Stimulated activated CD4-positive, alpha-beta T cell treated with anti-CD3 and anti-CD28 coated beads, Interleukin-1b, Interleukin-23, amount 100 ng/mL, for 4 hours (primary cell): ENCODE measurements around the gene SNPH.

Experiments used
- DNase-seq, 2 donors: peaks; one replicate each; pipeline ENCODE4 v3.0.0-alpha.2; 2020; ENCODE audit warnings: low read depth in 2 of 2

SNPH gene

DNA sequence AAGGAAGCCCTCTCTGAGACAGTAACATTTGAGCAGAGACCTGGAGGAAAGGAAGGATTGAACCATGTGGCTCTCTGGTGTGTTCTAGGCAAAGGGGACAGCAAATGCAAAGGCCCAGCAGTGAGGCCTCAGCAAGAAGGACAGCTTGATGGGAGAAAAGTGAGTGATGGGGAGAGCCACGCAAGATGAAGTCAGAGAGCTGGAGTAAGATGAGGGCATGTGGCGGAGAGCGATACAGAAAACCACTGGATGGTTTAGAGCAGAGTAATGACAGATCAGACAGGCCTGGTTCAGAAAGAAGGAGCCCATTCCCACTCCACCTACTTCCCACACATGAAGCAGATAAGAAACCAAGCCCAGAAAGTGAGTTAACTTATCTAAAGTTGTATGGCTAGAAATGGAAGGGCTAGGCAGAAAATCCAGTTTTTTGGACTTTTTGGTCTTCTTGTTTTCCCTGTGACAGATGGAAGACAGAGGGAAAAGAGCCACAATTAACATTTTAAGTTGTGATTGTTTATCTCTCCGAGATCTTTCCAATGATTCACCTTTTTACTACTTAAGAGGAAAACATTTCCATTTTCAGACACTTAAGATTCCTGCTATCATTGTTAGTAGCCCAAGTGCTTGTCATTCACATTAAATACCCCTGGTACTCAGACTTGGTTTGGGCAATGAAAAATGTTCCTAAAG, 723 bp upstream of the SNPH start:
- DNase-seq = no peak

DNA sequence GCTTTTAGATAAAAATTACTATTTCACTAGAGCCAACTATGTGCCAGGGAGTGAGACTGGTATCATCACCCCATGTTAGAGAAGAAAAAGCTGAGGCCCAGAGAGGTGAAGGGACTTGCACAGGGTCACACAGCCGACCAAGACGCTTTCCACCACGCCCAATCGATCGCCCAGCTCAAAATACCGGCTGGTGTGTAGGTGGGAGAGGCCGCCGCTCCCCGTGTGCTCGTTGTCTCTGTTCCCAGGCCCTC, 253 bp upstream of the SNPH start:
- no peak for DNase-seq

DNA sequence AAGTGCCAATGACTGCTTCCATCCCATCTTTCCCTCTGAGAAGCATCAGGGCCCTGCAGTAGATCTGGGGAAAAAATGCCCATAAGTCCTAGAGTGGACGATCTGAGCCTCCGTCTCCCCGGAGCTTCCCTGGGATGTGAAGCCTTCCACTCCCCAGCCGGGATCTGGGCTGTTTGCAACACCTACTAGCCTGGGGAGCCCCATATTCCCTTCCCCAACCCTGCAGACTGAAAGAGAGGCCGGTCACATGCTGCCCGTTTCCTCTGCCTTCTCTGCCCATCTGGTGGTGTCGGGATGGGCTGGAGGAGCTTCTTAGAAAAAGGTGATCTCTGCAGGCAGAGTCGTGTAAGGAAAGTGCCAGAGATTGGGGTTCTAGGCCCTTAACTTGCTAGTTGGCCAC, 1.1 kb downstream of the SNPH start:
- DNase-seq = no peak

DNA sequence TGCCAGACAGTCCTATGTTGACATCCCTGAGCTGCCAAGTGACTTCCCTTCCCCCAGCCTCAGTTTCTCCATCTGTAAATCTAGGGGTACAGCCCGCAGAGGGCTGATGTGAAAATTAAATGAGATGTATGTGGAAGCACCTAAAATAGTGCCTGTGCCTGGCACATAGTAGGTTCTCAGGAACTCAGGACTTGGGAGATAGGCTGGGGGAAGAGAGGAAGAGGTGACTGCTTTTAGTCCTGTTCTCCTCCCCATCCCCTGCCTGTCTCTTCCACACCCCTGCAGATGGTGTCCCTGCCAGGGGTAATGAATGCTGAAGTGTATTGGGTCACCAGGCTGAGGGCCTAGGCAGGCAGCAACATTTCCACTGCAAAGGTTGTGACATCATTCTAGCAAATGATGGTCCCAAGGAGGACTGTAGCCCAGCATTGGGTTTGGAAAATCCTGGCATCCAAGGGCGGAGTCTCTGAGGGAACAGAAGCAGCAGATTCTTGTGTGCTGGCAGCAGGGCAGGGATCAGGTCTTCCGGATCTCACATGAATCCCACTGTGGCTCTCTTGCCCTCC, 1.8 kb downstream of the SNPH start:
- DNase-seq = no peak

DNA sequence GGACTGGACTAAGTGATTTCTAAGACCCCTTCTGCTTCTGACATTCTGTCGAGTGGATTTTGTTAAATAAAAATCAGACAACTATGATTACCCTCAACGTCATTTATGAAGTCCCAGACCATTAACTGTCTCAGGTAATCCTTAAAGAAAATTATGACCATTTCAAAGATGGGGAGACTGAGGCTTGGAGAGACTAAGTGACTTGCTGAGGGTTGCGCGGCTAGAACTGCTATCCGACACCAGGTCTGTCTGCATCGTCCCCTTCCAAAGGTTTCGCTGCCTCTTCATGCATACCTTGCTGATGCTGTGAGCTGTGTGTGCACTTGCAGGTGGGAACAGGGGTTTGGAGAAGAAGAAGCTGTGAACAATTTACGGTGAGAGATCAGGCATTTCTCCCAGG, 3.1 kb downstream of the SNPH start:
- no peak for DNase-seq

DNA sequence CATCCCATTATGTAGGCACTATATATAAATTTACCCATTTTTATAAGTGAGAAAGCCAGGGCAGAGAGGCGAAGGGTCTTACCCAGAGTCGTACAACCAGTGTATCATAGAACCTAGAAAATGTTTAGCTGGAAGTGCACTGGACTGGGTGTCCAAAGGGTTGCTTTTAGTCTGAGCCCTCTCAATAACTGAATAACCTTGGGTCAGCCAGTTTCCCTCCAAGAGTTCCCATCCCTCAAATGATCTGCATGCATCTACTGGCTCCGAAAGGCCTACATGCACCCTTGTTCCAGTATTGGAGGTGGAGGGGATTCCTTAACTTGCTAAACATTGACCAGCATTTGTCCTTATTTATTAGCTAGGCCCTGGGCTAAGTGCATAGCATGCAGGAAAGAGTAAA, 3.8 kb downstream of the SNPH start:
- no peak for DNase-seq

DNA sequence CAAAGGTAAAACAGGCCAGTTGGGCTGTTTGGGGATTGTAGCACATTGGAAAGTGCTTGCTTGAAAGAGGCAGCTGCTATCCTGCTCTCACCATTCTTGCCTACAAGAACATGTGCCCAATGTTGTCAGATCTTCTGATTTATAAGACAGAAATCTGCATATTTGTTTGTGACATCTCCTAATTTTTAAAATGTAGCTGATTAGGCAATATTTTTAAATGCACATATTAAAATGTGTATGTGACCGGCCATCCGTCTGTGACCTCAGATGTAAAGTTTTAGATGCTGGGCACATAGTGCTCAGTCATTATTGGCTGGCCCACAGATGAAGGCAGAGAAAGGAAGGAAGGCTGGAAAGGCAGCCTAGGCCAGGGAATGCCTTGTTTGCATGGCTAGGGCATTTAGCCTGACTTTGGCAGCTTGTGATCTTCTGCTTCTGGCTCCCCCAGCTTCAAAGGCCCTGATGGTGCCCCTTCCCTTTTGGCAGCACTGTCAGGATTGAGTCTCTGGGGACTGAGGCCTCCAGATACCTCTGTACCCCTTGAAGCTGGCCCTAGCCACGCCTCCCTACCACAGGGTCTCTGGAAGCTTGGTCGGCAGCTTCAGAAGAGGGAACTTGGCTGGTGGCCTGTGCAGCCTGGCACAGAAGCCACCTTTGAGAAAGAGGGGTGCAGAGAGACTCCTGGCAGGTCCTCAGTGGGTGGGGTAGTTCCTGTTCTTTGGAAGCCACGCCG, 6.4 kb downstream of the SNPH start:
- no peak for DNase-seq

DNA sequence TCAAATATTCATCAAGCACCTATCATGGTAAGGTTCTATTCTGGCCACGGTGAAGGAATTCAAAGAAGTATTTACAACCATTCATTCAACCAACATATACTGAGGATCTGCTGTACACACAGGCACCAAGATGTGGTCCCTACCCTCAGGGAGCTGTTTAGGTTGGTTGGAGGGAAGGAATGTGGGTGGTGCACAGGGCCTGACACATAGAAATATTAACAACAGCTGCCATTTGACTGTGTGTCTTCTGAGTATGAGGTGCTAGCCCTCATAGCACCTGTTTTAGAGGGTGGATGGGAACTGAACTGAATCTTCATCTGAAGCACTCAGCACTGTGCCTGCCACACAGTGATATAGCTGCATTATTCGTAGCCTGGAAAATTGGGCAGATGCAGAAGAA, 7.3 kb downstream of the SNPH start:
- no peak for DNase-seq

DNA sequence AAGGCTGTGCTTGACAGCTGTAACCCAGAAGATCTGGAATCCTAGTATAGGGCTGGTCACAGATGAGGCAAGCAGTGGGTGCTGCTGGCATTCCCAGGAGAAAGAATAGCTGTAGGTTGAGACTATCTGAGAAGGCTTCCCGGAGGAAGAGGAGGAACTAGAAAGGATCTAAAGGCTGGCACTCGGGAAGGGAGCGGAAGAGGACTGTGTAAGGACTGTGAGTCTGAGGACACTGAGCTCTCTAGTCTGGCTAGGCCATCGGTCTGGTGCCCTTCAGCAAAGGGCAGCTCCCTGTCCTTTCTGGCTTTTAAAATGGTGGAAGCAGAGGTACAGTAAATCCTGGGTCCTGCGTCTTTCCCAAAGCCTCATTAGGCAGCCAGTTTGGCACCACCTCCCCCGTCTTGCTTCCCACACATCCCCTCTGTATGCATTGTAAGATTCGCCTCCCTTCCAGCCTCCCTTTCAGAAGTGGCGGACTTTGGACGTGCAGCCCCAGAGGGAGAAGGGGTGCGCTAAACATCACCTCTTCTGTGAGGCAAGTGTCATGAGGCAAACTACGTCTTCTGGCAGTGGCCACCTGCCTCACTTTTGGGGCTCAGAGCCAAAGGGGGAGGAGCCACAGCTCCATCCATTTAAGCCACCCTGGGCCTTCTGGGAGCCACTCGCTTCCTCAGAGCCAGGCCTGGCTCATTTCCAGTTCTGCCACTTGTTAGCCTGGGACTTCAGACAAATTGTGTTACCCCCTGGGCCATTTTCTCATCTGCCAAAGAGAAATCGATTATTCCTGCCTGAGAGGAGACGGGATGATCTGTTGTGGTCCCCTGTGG, 8.6 kb downstream of the SNPH start:
- no peak for DNase-seq

DNA sequence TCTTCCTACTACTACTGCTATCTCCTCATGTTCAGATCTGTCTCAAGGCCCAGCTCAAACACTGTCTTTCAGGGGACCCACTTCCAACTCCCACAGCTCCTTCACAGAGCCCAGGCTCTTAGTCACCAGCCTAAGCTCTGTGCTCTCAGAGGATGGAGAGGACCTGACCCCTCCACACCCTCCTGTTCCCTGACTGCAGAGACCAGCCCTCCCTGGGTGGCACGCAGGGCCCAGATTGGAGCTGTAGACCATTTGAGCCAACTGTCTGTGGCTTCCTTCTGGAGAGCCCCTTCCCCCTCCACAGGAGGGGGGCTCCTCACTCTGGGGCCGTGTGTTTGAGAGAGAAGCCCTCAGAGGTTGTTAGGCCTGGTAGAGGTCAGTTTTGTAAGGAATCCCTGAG, 9.8 kb downstream of the SNPH start:
- no peak for DNase-seq

DNA sequence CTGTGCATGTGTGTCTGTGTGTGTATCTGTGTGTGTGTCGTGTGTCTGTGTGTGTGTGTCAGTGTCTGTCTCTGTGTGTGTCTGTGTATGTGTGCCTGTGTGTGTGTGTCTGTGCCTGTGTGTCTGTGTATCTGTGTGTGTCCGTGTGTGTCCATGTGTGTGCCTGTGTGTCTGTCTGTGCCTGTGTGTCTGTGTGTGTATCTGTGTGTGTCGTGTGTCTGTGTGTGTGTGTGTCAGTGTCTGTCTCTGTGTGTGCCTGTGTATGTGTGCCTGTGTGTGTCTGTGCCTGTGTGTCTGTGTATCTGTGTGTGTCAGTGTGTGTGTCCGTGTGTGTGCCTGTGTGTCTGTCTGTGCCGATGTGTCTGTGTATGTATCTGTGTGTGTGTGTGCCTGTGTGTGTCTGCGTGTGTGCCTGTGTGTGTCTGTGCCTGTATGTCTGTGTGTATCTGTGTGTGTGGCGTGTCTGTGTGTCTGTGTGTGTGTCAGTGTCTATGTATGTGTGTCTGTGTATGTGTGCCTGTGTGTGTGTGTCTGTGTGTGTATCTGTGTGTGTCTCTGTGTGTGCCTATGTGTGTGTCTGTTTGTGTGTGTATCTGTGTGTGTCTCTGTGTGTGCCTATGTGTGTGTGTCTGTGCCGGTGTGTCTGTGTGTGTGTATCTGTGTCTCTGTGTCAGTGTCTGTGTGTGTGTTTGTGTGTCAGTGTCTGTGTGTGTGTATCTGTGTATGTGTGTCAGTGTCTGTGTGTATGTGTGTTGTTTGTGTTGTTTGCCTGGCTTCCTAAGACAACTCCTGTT, 11.6 kb downstream of the SNPH start:
- no peak for DNase-seq

DNA sequence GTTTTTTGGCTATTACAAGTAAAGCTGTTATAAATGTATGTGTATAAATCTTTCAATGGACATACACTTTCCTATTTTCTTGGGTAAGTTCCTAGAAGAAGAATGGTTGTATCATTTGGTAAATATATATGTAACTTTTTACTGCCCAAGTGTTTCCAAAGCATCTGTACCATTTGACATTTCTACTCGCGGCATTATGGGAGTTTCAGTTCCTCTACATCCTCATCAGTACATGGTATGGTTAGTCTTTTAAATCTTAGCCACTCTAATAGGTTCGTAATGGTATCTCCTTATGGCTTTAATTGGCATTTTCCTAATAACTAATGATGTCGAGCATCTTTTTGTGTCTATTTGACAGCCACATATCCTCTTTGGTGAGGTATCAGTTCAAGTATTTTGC, 12.9 kb downstream of the SNPH start:
- no peak for DNase-seq

DNA sequence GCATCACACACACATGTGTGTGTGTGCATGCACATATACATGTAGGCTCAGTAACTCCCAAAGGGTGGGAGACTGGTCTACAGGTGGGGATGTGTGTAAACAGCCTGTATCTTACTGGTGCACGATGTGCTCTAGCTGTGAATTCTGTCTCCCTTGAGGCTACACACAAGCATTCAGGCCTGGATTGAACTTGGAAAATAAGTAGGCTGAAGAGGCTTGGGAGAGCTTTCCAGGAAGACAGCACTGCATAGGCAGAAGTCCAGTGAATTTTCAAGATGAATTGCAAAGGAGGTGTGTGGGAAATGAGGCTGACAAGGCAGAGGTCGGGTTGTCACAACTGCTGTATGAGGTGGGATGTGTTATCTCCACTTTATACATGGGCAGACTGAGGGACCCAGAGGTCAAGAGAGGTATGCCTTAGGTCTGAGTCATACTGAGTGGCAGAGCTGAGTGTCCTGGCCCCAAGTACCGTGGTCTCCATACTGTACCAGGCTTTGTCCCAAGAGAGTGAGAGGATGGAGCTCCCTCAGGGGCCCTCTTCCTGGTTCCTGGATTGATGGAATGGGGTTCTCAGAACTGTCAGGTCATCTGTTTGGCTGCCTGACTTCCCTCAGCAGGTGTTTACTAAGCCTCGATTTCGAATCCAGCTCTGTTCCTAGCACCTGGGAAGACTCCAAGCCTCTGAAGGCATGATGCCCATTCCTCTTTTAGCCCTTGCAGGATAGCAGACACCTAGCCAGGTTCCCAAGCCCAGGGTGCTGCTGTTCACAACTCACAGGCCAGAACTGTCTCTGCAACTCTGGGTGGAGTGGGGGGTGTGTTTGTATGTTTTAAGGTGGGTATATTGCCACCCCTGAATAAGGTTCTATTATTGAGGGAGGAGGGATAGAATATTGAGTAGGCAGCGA, 14.4 kb downstream of the SNPH start:
- DNase-seq = no peak

DNA sequence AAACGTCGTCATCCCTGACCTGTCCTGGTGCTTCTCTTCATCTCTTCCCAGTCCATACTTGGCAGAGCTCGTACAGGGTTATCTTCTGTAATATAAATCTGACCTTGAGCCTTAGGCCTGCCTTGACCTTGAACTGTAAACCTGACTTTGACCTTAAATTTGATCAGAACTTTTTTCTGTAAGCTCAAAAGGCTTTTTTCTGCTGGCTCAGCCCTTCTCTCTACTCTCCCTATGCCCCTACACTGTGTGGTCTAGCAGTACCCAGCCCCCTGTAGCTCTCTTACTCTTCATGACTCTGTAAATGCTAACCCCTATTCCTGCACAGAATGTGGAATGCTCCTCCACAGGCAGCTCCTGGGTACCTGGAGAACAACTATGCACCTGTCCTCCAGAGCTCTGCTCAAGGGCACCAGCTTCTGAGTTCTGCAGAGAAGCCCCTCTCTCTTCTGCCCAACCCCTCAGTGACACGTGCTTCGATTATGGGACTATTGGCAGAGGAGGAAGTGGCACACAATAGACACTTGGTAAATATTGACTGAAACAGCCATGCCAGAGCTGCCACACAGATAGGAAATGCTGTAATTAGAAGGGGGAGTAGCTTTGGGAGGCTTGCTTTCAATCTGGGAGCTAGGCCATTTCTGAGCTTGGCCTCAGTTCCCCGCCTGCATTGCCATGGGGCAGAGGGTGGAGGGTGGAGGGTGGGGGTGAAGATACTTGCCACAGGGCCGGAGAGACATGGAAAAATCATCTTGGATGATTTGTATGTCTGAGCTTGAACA, 15.4 kb downstream of the SNPH start:
- no peak for DNase-seq

DNA sequence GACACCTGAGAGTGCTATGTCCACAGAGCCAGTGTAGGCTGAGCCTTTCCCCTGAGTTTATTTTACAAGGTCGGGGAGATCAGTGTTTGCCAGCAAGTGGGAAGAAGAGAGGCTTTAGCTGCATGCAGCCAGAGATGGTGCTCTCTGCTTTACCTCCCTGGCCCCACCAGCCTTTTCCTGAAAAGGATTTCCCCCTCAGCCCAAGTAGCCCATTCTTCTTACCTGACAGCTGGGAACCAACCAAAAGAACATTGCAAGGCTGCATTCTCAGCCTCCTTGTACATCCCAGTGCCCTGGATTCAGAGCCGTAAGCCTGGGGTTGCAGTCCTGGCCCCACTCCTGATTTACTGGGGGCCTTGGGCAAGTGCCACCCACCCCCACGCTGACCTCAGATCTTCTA, 16.9 kb downstream of the SNPH start:
- no peak for DNase-seq

DNA sequence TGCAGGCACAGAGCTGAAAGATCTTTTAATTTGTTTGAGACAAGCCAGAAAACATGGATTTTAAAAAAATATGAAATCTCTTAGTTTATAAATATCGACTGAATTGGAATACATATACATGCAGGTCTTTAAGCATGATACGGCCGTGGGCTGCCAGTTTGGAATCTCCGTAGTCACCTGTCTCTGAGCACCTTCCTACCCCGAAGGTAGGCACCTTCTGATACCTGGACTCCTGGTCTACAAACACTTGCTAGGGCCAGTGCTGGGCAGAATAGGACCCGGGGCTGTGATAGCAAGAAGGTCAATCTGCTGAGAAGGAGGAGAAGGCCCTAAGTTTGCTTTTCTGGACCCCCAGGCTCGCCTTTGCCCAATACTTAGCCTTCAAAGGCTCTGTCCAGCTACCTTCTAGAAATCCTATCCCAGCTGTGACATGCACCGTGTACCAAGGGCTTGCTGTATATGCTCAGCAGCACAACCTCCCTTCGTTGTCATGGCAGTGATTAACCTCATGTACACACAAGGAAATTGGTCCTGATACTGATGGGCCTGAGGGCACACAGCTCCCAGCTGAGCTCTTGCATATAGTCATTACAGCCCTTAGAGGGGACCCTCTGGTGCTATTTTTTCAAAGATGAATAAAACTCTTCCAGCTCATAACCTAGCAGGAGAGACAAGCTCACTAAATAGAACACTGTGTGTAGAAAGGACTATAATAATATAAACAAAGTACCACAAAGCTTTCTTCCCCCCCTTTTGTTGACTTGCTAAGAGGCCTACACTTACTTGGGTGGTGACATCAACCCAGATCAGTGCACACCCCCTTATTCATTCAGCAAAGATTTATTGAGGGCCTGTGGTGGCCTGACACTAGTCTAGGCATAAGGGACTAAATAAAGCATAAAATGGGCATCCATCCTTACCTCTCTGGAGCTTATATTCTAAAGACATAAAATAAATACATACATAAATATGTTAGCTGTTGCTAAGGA, 17.7 kb downstream of the SNPH start:
- no peak for DNase-seq

DNA sequence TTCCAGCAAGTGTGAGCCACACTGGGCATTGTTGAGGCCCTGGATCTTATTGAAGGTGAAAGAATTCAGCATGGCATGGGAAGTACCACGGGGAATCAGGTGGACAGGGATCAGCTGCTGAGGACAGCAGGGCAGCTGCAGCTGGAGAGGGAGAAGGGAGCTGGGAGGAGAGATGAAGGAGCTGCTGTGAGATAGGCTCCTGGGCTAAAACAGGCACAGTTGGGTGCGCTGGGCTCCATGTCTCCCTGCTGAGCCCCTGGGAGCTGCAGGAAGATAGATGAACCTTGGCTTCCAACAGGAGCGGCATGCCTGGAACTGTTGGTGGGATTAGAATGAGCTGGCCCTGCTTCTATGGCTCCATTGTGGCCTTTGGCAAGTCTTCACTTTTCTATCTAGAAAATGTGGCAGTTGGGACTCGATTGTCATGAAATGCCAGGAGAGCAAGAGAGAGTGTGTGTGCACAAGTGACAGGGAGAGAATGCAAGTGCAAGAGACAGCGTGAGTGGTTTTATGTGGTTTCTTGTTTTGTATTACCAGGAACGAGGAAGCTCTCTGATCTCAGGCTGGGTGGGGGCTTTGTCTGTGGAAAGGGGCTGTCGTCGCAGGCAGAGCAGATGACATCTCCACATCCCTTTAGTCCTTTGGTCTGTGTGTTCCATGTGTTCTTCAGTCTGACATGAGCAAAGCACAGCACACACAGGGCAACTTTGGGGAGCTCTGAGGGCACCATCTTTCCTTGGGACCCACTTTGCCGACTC, 20.4 kb downstream of the SNPH start:
- no peak for DNase-seq

DNA sequence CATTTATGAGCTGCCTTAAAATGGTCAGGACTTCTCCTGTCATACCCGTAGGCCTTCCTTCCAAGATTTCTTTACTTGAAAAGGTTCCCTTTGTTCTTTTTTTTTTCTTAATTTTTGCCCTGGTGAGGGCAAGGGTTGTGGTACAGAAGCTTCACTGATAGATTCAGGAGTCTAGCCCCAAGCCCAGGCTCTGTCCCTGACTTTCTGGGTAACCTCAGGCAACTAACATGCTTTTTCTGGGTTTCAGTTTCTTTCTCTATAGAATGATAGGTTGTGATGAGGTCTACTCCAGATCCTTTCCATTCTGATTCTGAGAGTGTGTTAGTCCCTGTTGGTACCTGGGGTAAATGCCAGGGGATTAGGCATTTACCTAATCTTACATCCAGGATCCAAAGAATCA, 21.2 kb downstream of the SNPH start:
- DNase-seq = no peak
